Measurements from ENCODE around the gene MAPK12.

GRCh38 chr22:50294319-50294656 lies 32.8 kb upstream of the MAPK12 start:
- no peak for TF ChIP-seq MAX (IDR thresholded peaks at IDR 0.05; ENCODE audit: low read depth, low read length)
- TF ChIP-seq, protein P1, sequence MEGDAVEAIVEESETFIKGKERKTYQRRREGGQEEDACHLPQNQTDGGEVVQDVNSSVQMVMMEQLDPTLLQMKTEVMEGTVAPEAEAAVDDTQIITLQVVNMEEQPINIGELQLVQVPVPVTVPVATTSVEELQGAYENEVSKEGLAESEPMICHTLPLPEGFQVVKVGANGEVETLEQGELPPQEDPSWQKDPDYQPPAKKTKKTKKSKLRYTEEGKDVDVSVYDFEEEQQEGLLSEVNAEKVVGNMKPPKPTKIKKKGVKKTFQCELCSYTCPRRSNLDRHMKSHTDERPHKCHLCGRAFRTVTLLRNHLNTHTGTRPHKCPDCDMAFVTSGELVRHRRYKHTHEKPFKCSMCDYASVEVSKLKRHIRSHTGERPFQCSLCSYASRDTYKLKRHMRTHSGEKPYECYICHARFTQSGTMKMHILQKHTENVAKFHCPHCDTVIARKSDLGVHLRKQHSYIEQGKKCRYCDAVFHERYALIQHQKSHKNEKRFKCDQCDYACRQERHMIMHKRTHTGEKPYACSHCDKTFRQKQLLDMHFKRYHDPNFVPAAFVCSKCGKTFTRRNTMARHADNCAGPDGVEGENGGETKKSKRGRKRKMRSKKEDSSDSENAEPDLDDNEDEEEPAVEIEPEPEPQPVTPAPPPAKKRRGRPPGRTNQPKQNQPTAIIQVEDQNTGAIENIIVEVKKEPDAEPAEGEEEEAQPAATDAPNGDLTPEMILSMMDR (IDR thresholded peaks at IDR 0.05; ENCODE audit: low read depth, low read length), result no peak
- TF ChIP-seq POLR2A (IDR thresholded peaks at IDR 0.05; ENCODE audit: extremely low read depth, insufficient read length), result no peak

Measured in NB4 (cell line).